T-helper 17 cell (primary cell): ENCODE results near the gene PDCD1. TPM values are rescaled to one million over a fixed set of nuclear protein-coding genes. Genes with fewer than 3 reads are reported as not detected.
A peak's percentile ranks its signal among the peaks of the same experiment; 100 is the strongest.
"Not testable (repeated sequence)": the region's sequence is repeated elsewhere in the genome, so short reads cannot be mapped to it uniquely, and the experiment has no call there.

ENCODE experiments used
- ATAC-seq: fragments of 150-1000 bp; cut with Tn5 transposase; 2 replicates; pipeline ENCODE4 v1.10.0; 2021; ENCODE audit warnings: mild to moderate bottlenecking, moderate library complexity
- DNase-seq, 3 donors: peaks; one replicate each; pipeline versions ENCODE4 v3.0.0 to v3.0.0-alpha.2; 2020 to 2021
- H3K9me3 ChIP-seq: one replicate; pipeline ENCODE4 v1.7.0; 2013; ENCODE audit warnings: low read length, mild to moderate bottlenecking; ENCODE audit not compliant: control insufficient read depth, poor library complexity, severe bottlenecking
- H3K27ac Mint-ChIP-seq: one replicate; pipeline ENCODE4 v1.8.0; 2022; ENCODE audit warnings: mild to moderate bottlenecking, moderate library complexity, mixed read lengths
- H3K27me3 Mint-ChIP-seq: one replicate; pipeline ENCODE4 v1.8.0; 2022; ENCODE audit warnings: mixed read lengths
- H3K36me3 Mint-ChIP-seq: one replicate; pipeline ENCODE4 v1.8.0; 2022; ENCODE audit warnings: low read depth, mixed read lengths
- H3K4me1 Mint-ChIP-seq: one replicate; pipeline ENCODE4 v1.8.0; 2022; ENCODE audit warnings: mild to moderate bottlenecking, mixed read lengths
- H3K4me3 Mint-ChIP-seq: one replicate; pipeline ENCODE4 v1.8.0; 2022; ENCODE audit warnings: mild to moderate bottlenecking, moderate library complexity, mixed read lengths
- total RNA-seq, 4 donors: library from RNA in 2 of 4; stranded (reverse) in 2 of 4; gene quantifications; one replicate each; pipeline ENCODE4 v1.2.3 and lab custom pipeline; 2022 to 2026

The PDCD1 gene
- total RNA-seq, 2 donors from 2014 or later = 8.1 to 10.4 TPM

DNA sequence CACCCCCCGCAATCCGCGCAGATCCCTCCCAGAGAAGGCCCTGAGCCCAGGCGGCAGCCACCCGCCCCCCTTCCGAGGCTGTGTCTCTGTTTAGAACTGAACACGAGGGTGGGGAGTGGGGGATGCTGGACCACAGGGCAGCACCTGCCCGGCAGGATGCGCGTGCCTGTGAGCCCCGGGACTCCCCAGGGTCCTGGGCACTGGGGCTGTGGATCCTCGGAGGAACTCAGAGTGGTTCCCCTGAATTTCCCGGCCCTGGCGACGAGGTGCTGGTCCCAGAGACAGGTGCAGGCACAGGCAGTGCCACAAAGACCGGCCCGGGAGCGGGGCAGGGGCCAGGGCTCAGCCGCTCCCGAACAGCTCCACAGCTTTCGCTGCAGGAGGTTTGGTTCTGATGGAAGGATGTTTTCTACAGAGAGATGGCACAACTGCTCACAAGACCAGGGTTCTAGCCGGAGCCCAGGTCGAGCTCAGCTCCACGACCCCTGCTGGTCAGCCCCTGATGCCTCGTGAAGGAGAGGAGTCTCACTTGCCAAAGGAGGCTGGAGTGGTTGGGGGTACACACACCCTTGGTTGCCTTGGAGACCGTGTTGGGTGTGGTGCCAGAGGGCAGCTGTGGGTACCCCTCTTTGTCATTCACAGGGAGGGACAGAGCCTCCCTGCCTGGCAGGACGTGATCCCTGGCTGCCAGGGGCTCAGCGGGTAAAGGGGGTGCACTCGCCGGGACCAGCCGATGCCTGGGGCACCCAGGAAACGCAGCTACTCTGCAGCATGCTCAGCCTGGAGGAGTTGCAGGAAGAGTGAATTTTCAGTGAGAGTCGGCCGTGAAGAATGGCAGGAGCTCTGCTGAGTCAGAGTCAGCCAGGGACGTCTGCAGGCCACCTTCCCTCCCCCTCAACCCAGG lies 54.1 kb downstream of the PDCD1 start:
- peak; percentile 39 for ATAC-seq
- Mint-ChIP-seq H3K27me3 (no peaks in the 10 kb centered on the region), H3K27ac (peak overlapping the region; percentile 68), H3K4me3 (peak overlapping the region; percentile 83), H3K36me3 (no peaks in the 10 kb centered on the region), H3K4me1 (peaks cover 7% of the 10 kb centered on the region)
- no peaks in the 10 kb centered on the region for H3K9me3 ChIP-seq
- peak in 2 of 3 donors; percentile 13 to 19 for DNase-seq

GRCh38 chr2:241803387-241804325 lies 55.0 kb downstream of the PDCD1 start:
- peaks cover 7% of the 10 kb centered on the region for H3K4me1 Mint-ChIP-seq
- H3K9me3 ChIP-seq = no peaks in the 10 kb centered on the region
- peak overlapping the region; percentile 83 for H3K4me3 Mint-ChIP-seq
- H3K36me3 Mint-ChIP-seq = no peaks in the 10 kb centered on the region
- peak overlapping the region; percentile 68 for H3K27ac Mint-ChIP-seq
- no peaks in the 10 kb centered on the region for H3K27me3 Mint-ChIP-seq
- DNase-seq (peak; percentile 15 to 41 (median 20)), ATAC-seq (peak; percentile 74)

- peak overlapping the region; percentile 81 for H3K4me3 Mint-ChIP-seq
- DNase-seq (no peak), ATAC-seq (no peak)
Observed at GRCh38 chr2:241802421-241803318, 56.0 kb downstream of the PDCD1 start.

DNA sequence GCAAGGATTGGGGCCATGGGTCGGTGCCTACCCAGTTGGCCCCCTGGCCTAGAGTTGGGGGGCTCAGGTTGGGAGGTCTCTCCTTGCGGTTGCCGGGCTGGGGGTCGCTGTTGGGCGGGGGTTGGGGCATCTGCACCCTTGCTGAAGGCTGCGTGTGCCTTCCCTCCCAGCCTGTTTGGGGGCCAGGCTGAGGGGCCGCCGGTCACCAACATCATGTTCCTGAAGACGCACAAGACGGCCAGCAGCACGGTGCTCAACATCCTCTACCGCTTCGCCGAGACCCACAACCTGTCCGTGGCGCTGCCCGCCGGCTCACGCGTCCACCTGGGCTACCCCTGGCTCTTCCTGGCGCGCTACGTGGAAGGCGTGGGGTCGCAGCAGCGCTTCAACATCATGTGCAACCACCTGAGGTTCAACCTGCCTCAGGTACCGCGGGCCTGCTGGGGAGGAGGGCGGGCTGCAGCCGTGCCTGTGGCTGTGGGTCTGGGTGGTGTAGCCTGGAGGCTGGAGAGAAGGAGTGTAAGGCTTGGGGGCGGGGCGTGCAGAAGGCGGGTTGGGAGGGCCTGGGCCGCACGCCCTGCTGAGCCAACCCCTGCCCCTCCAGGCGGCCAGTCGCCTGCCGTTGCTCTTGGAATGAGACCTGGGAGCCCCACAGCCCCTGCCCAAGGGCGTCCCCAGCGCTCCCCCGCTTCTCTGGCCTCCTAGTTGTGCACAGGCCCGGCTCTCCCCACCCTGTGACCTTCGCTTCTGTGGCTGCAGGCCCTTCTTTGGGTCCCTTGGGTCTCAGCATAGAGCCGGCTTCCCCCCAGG lies 56.9 kb downstream of the PDCD1 start:
- H3K4me1 Mint-ChIP-seq = peaks cover 7% of the 10 kb centered on the region
- no peaks in the 10 kb centered on the region for H3K27me3 Mint-ChIP-seq
- no peaks in the 10 kb centered on the region for H3K36me3 Mint-ChIP-seq
- DNase-seq = no peak
- ATAC-seq = no peak
- no peaks in the 10 kb centered on the region for H3K9me3 ChIP-seq
- no peak overlapping the region for H3K27ac Mint-ChIP-seq
- peak overlapping the region; percentile 39 for H3K4me3 Mint-ChIP-seq

More at GRCh38 chr2:241802421-241803318, 56.0 kb downstream of the PDCD1 start:
- H3K9me3 ChIP-seq = no peaks in the 10 kb centered on the region
- Mint-ChIP-seq H3K27me3 (no peaks in the 10 kb centered on the region), H3K36me3 (no peaks in the 10 kb centered on the region), H3K27ac (no peak overlapping the region), H3K4me1 (peaks cover 7% of the 10 kb centered on the region)

GRCh38 chr2:241800198-241800903 lies 58.3 kb downstream of the PDCD1 start:
- H3K4me3 Mint-ChIP-seq, H3K9me3 ChIP-seq, H3K27me3 Mint-ChIP-seq, H3K4me1 Mint-ChIP-seq, H3K27ac Mint-ChIP-seq, H3K36me3 Mint-ChIP-seq, ATAC-seq: not testable (repeated sequence)
- peak in 1 of 3 donors; percentile 9 for DNase-seq

Other genes with a start within 250 kb of the PDCD1 start
- 10 to 100 TPM; 28.0 to 36.9 TPM for gene THAP4, start 221.7 kb downstream of the PDCD1 start, total RNA-seq
- 100 to 1,000 TPM; 104 to 119 TPM for gene ATG4B, start 221.2 kb downstream of the PDCD1 start, total RNA-seq
- gene DTYMK, start 172.1 kb downstream of the PDCD1 start, total RNA-seq = 10 to 100 TPM; 11.9 TPM
- 10 to 100 TPM; 50.2 to 60.8 TPM for gene ING5, start 156.9 kb downstream of the PDCD1 start, total RNA-seq
- gene D2HGDH, start 124.3 kb downstream of the PDCD1 start, total RNA-seq = 10 to 100 TPM; 28.0 to 32.6 TPM
- 1 to 10 TPM; 2.2 to 2.4 TPM for gene GAL3ST2, start 82.1 kb downstream of the PDCD1 start, total RNA-seq
- gene NEU4, start 49.7 kb downstream of the PDCD1 start, total RNA-seq = 1 to 10 TPM; 4.1 to 9.4 TPM
- gene RTP5, start 10.8 kb upstream of the PDCD1 start, total RNA-seq = under 1 TPM in 1 of 2 donors, not detected in 1; 0.12 TPM